IMR-90 (cell line): ENCODE measurements around the gene COL19A1. TPM values are rescaled to one million over a fixed set of nuclear protein-coding genes. Genes with fewer than 3 reads are reported as not detected.

ENCODE experiments used
- ATAC-seq: fragments of 200-7000 bp; cut with Tn5 transposase; 2 replicates; pipeline ENCODE4 v1.9.1; 2020; ENCODE audit warnings: low read depth, mild to moderate bottlenecking, moderate library complexity
- BruUV-seq: library from RNA; stranded (reverse); fragments of 400-500 nt; replicated peaks from 2 replicates; lab custom pipeline; 2021; lab: Mats Ljungman, UMichigan
- CTCF ChIA-PET: fragments of 300-600 bp; formaldehyde crosslinking; extraction: SDS; loops from one replicate; lab custom pipeline; 2021; ENCODE audit warnings: antibody characterized with exemption; lab: Yijun Ruan, JAX
- POLR2A ChIA-PET: fragments of 300-600 bp; sonication (Branson Sonifier 250); formaldehyde crosslinking; loops from one replicate; lab custom pipeline; 2022; ENCODE audit warnings: antibody characterized with exemption; ENCODE audit not compliant: unreplicated experiment; lab: Charles Lee
- DNase-seq: peaks from one replicate; pipeline ENCODE4 v3.0.0; 2013
- H2AFZ ChIP-seq: replicated peaks from 2 replicates; pipeline ENCODE3; 2013; ENCODE audit warnings: low read length, mild to moderate bottlenecking; ENCODE audit not compliant: poor library complexity
- H2AK5ac ChIP-seq: 2 replicates; pipeline ENCODE4 v1.6.1; 2013; ENCODE audit warnings: low read depth, low read length, inconsistent platforms
- H2AK9ac ChIP-seq: replicated peaks from 2 replicates; pipeline ENCODE3; 2013; ENCODE audit warnings: mild to moderate bottlenecking, low read depth, low read length, moderate library complexity; ENCODE audit not compliant: poor library complexity
- H2BK120ac ChIP-seq: 2 replicates; pipeline ENCODE4 v1.6.1; 2013; ENCODE audit warnings: low read depth, low read length, inconsistent platforms
- H2BK15ac ChIP-seq: 3 replicates; pipeline ENCODE4 v1.6.1; 2013; ENCODE audit warnings: low read depth, low read length, inconsistent platforms
- H2BK20ac ChIP-seq: 2 replicates; pipeline ENCODE4 v1.6.1; 2013; ENCODE audit warnings: low read depth, mild to moderate bottlenecking, inconsistent platforms, low read length, moderate library complexity
- H2BK5ac ChIP-seq: 2 replicates; pipeline ENCODE4 v1.6.1; 2013; ENCODE audit warnings: mild to moderate bottlenecking, low read depth, low read length, inconsistent platforms; ENCODE audit not compliant: poor library complexity, severe bottlenecking
- H3K14ac ChIP-seq: replicated peaks from 2 replicates; pipeline ENCODE4 v1.6.1; 2013; ENCODE audit warnings: low read depth, low read length, inconsistent platforms
- H3K18ac ChIP-seq: 2 replicates; pipeline ENCODE4 v1.6.1; 2013; ENCODE audit warnings: low read depth, low read length, control low read depth
- H3K23ac ChIP-seq: 2 replicates; pipeline ENCODE4 v1.6.1; 2013; ENCODE audit warnings: low read depth, low read length, inconsistent platforms
- H3K27ac ChIP-seq: 2 replicates; pipeline ENCODE4 v1.5.1; 2013; ENCODE audit warnings: mild to moderate bottlenecking, control low read depth, low read length; ENCODE audit not compliant: insufficient read depth
- H3K27me3 ChIP-seq: 2 replicates; pipeline ENCODE4 v1.6.1; 2013; ENCODE audit warnings: low read length; ENCODE audit not compliant: control insufficient read depth, insufficient read depth
- H3K36me3 ChIP-seq: 2 replicates; pipeline ENCODE4 v1.6.1; 2013; ENCODE audit warnings: low read length, mixed read lengths; ENCODE audit not compliant: control insufficient read depth, insufficient read depth
- H3K4ac ChIP-seq: 2 replicates; pipeline ENCODE4 v1.6.1; 2013; ENCODE audit warnings: low read depth, low read length, inconsistent platforms
- H3K4me1 ChIP-seq: 2 replicates; pipeline ENCODE4 v1.6.1; 2013; ENCODE audit warnings: low read length, mixed read lengths; ENCODE audit not compliant: control insufficient read depth, insufficient read depth
- H3K4me2 ChIP-seq: 2 replicates; pipeline ENCODE4 v1.6.1; 2013; ENCODE audit warnings: low read depth, mild to moderate bottlenecking, control low read depth, low read length, moderate library complexity
- H3K4me3 ChIP-seq: 2 replicates; pipeline ENCODE4 v1.5.1; 2013; ENCODE audit warnings: low read depth, mild to moderate bottlenecking, control low read depth, low read length, moderate library complexity; ENCODE audit not compliant: insufficient read depth
- H3K56ac ChIP-seq: 2 replicates; pipeline ENCODE4 v1.6.1; 2013; ENCODE audit warnings: low read length, inconsistent platforms; ENCODE audit not compliant: insufficient read depth; ENCODE audit errors: extremely low read depth
- H3K79me1 ChIP-seq, 2 experiments: 2 replicates each; pipeline ENCODE4 v1.6.1; 2013; ENCODE audit warnings: low read length in 2 of 2, inconsistent platforms in 1 of 2, low read depth in 1 of 2
- H3K9ac ChIP-seq: 2 replicates; pipeline ENCODE4 v1.6.1; 2013; ENCODE audit warnings: low read depth, low read length, control low read depth
- H3K9me1 ChIP-seq: 2 replicates; pipeline ENCODE4 v1.6.1; 2013; ENCODE audit warnings: low read length, inconsistent platforms; ENCODE audit not compliant: insufficient read depth
- H3K9me3 ChIP-seq: 2 replicates; pipeline ENCODE4 v1.6.1; 2013; ENCODE audit warnings: low read length; ENCODE audit not compliant: control insufficient read depth, insufficient read depth
- H4K20me1 ChIP-seq: 2 replicates; pipeline ENCODE4 v1.6.1; 2013; ENCODE audit warnings: low read length, inconsistent platforms; ENCODE audit not compliant: insufficient read depth
- H4K5ac ChIP-seq: 2 replicates; pipeline ENCODE4 v1.6.1; 2013; ENCODE audit warnings: mild to moderate bottlenecking, low read depth, low read length, control low read depth
- H4K8ac ChIP-seq, 2 experiments: 2 replicates each; pipeline ENCODE4 v1.6.1; 2013; ENCODE audit warnings: low read depth in 2 of 2, low read length in 2 of 2, control low read depth in 1 of 2, inconsistent platforms in 1 of 2
- H4K91ac ChIP-seq: 2 replicates; pipeline ENCODE4 v1.6.1; 2013; ENCODE audit warnings: low read depth, low read length, inconsistent platforms; ENCODE audit not compliant: insufficient read depth
- BHLHE40 ChIP-seq: fragments of 150-350 bp; IDR thresholded peaks from 2 replicates; pipeline ENCODE4 v1.6.1; 2016; ENCODE audit warnings: mild to moderate bottlenecking, low read depth, low read length
- CEBPB ChIP-seq: IDR thresholded peaks from 2 replicates; pipeline ENCODE4 v1.6.1; 2012; ENCODE audit warnings: low read depth, low read length, improper control_type of control experiment
- CTCF ChIP-seq: conservative IDR thresholded peaks from 2 replicates; pipeline ENCODE4 v1.5.1; 2012; ENCODE audit warnings: mild to moderate bottlenecking, low read depth, low read length, improper control_type of control experiment
- FOS ChIP-seq: fragments of 150-350 bp; IDR thresholded peaks from 2 replicates; pipeline ENCODE4 v1.6.1; 2016; ENCODE audit warnings: low read depth, low read length
- MAFK ChIP-seq: IDR thresholded peaks from 2 replicates; pipeline ENCODE4 v1.6.1; 2012; ENCODE audit warnings: low read depth, low read length, improper control_type of control experiment
- MXI1 ChIP-seq: IDR thresholded peaks from 2 replicates; pipeline ENCODE4 v1.6.1; 2012; ENCODE audit warnings: low read depth, mild to moderate bottlenecking, low read length, moderate library complexity, borderline replicate concordance
- NFE2L2 ChIP-seq: fragments of 150-350 bp; IDR thresholded peaks from 2 replicates; pipeline ENCODE4 v1.6.1; 2016; ENCODE audit warnings: low read depth, mild to moderate bottlenecking, low read length
- POLR2A ChIP-seq: IDR thresholded peaks from 2 replicates; pipeline ENCODE4 v1.6.1; 2012; ENCODE audit warnings: mild to moderate bottlenecking, low read depth, low read length
- RCOR1 ChIP-seq: IDR thresholded peaks from 2 replicates; pipeline ENCODE4 v1.6.1; 2012; ENCODE audit warnings: mild to moderate bottlenecking, low read length, improper control_type of control experiment; ENCODE audit not compliant: insufficient replicate concordance
- RFX5 ChIP-seq: IDR thresholded peaks from 2 replicates; pipeline ENCODE4 v1.8.0; 2012; ENCODE audit warnings: low read depth, mild to moderate bottlenecking, low read length, moderate library complexity
- SMC3 ChIP-seq: fragments of 150-350 bp; IDR thresholded peaks from 2 replicates; pipeline ENCODE4 v1.6.1; 2016; ENCODE audit warnings: low read depth, mild to moderate bottlenecking, antibody characterized with exemption, low read length, moderate library complexity
- WGBS, 2 experiments: methylation state at CpG; one replicate each; pipeline versions ENCODE4 v1.1.5 to v1.1.7; 2013; ENCODE audit warnings: missing lambda C conversion rate in 2 of 2; ENCODE audit not compliant: insufficient read length in 1 of 2; ENCODE audit errors: extremely low coverage in 2 of 2; 5-methylcytosine and 5-hydroxymethylcytosine counted together
- dilution Hi-C: fragments of 300-500 bp; cut with HindIII; formaldehyde crosslinking; loops from one replicate; pipeline ENCODE4 v1.14.3; 2018; ENCODE audit warnings: low sequenced_read_pairs; ENCODE audit not compliant: unreplicated experiment
- in situ Hi-C: fragments of 300-500 bp; cut with MboI; formaldehyde crosslinking; loops from 3 replicates; pipeline ENCODE4 v1.14.3; 2019; ENCODE audit warnings: low sequenced_read_pairs, inconsistent platforms, mixed read lengths
- intact Hi-C: fragments of 100-400 bp; cut with micrococcal nuclease; formaldehyde crosslinking; loops from 2 replicates; pipeline ENCODE4 v1.10.0; 2022
- polyA plus RNA-seq, 3 experiments: library from polyadenylated mRNA; depleted of rRNA; stranded (reverse); fragments of >200 nt; gene quantifications; 2 replicates each; pipeline ENCODE4 v1.2.3, GENCODE V29; 2012; ENCODE audit warnings: low replicate concordance in 1 of 3
- total RNA-seq: library from RNA; depleted of rRNA; stranded (reverse); fragments of >200 nt; gene quantifications from 2 replicates; pipeline ENCODE4 v1.2.3, GENCODE V29; 2012
- TF ChIP-seq, protein P1 (sequence below): fragments of 150-350 bp; IDR thresholded peaks from 2 replicates; pipeline ENCODE4 v1.6.1; 2017; ENCODE audit warnings: mild to moderate bottlenecking, antibody characterized with exemption, low read length, low read depth

COL19A1 gene
- total and polyA plus RNA-seq, 2 of the 4 experiments (the other 2 are of a cell fraction): under 0.01 TPM; not detected in 1

GRCh38 chr6:70028246-70028645, 161.9 kb downstream of the COL19A1 start:
- intact Hi-C loops: no loop called here
- no peaks in the 10 kb centered on the region for H3K36me3 ChIP-seq
- no peaks in the 10 kb centered on the region for H3K9me1 ChIP-seq
- H3K4me1 ChIP-seq: no peaks in the 10 kb centered on the region
- H3K4me2 ChIP-seq: no peak overlapping the region
- H3K79me1 ChIP-seq: no peaks in the 10 kb centered on the region
- H4K5ac ChIP-seq: no peak overlapping the region
- no peak overlapping the region for H3K23ac ChIP-seq
- in situ Hi-C loops: no loop called here
- no peak overlapping the region for H3K18ac ChIP-seq
- DNase-seq (no peak), ATAC-seq (no peak)
- H2AK9ac ChIP-seq: no peak overlapping the region
- H3K4ac ChIP-seq: no peak overlapping the region
- ChIA-PET CTCF (interaction anchor here (0.6 to 0.7 kb wide), 2 partner anchors 10 to 13 kb away, joined by 3 to 4 read pairs; no protein-coding TSS in a partner anchor), POLR2A (no interaction called here)
- no peak overlapping the region for H3K4me3 ChIP-seq
- H2BK120ac ChIP-seq: no peak overlapping the region
- no peak for TF ChIP-seq MXI1
- TF ChIP-seq RFX5: no peak
- TF ChIP-seq, protein P1, sequence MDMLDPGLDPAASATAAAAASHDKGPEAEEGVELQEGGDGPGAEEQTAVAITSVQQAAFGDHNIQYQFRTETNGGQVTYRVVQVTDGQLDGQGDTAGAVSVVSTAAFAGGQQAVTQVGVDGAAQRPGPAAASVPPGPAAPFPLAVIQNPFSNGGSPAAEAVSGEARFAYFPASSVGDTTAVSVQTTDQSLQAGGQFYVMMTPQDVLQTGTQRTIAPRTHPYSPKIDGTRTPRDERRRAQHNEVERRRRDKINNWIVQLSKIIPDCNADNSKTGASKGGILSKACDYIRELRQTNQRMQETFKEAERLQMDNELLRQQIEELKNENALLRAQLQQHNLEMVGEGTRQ: no peak
- no peak for TF ChIP-seq NFE2L2
- no peak for TF ChIP-seq SMC3
- TF ChIP-seq POLR2A: no peak
- TF ChIP-seq CTCF: no peak
- no peak for TF ChIP-seq CEBPB
- TF ChIP-seq FOS: no peak
- TF ChIP-seq RCOR1: no peak
- no peak for TF ChIP-seq BHLHE40
- TF ChIP-seq MAFK: no peak
- no peak overlapping the region for H3K14ac ChIP-seq
- no TSS peak for BruUV-seq
- H3K9ac ChIP-seq: no peak overlapping the region
- no peaks in the 10 kb centered on the region for H3K27me3 ChIP-seq
- H2BK15ac ChIP-seq: no peak overlapping the region
- H2BK5ac ChIP-seq: no peak overlapping the region
- no CpG with 5 or more reads among the region's 1 CpG for WGBS, 2 experiments
- no peak overlapping the region for H4K8ac ChIP-seq
- no peak overlapping the region for H4K91ac ChIP-seq
- H3K56ac ChIP-seq: no peak overlapping the region
- no peak overlapping the region for H3K27ac ChIP-seq
- no peaks in the 10 kb centered on the region for H4K20me1 ChIP-seq
- dilution Hi-C loops: no loop called here
- no peak overlapping the region for H2AK5ac ChIP-seq
- no peak overlapping the region for H2BK20ac ChIP-seq
- H3K9me3 ChIP-seq: no peaks in the 10 kb centered on the region
- H2AFZ ChIP-seq: no peak overlapping the region
